KMS-11 (cell line): Measurements from ENCODE around the gene PHF20.

Source experiments
- H2AFZ ChIP-seq: fragments of 200-600 bp; sonication (generic); 2 replicates; pipeline ENCODE4 v1.6.1; 2016; ENCODE audit warnings: antibody characterized with exemption, mixed run types, low read depth
- H3K27ac ChIP-seq: fragments of 200-600 bp; sonication (generic); 2 replicates; pipeline ENCODE4 v1.6.1; 2016; ENCODE audit warnings: mild to moderate bottlenecking, mixed run types
- H3K27me3 ChIP-seq: fragments of 200-600 bp; sonication (generic); 2 replicates; pipeline ENCODE4 v1.6.1; 2017; ENCODE audit warnings: mild to moderate bottlenecking, low read depth, mixed run types, moderate library complexity; ENCODE audit not compliant: insufficient read depth
- H3K36me3 ChIP-seq: fragments of 200-600 bp; sonication (generic); 2 replicates; pipeline ENCODE4 v1.6.1; 2017; ENCODE audit warnings: mild to moderate bottlenecking, mixed run types; ENCODE audit not compliant: insufficient read depth
- H3K4me1 ChIP-seq: fragments of 200-600 bp; sonication (generic); 2 replicates; pipeline ENCODE4 v1.6.1; 2016; ENCODE audit warnings: mild to moderate bottlenecking, low read depth, mixed run types; ENCODE audit not compliant: poor library complexity, severe bottlenecking
- H3K4me2 ChIP-seq: fragments of 200-600 bp; sonication (generic); 2 replicates; pipeline ENCODE4 v1.7.0; 2016; ENCODE audit warnings: mild to moderate bottlenecking, mixed run types
- H3K4me3 ChIP-seq: fragments of 200-600 bp; sonication (generic); IDR thresholded peaks from 2 replicates; pipeline ENCODE4 v1.6.1; 2017; ENCODE audit warnings: low read depth, low read length, mixed read lengths; ENCODE audit not compliant: insufficient read depth
- H3K79me2 ChIP-seq: fragments of 200-600 bp; sonication (generic); 2 replicates; pipeline ENCODE4 v1.6.1; 2016; ENCODE audit warnings: low read depth, mixed run types; ENCODE audit not compliant: insufficient read depth
- H3K9ac ChIP-seq: fragments of 200-600 bp; sonication (generic); 2 replicates; pipeline ENCODE4 v1.6.1; 2016; ENCODE audit warnings: mild to moderate bottlenecking, mixed run types
- H4K20me1 ChIP-seq: fragments of 200-600 bp; sonication (generic); 2 replicates; pipeline ENCODE4 v1.6.1; 2016; ENCODE audit warnings: mild to moderate bottlenecking, mixed run types; ENCODE audit not compliant: insufficient read depth
- CTCF ChIP-seq: fragments of 200-600 bp; sonication (generic); conservative IDR thresholded peaks from 2 replicates; pipeline ENCODE4 v1.6.1; 2017; ENCODE audit warnings: low read depth, mild to moderate bottlenecking, antibody characterized with exemption, low read length, moderate library complexity, mixed read lengths

The PHF20 gene

GRCh38 chr20:35828916-35829315 lies 57.1 kb downstream of the PHF20 start:
- Histone ChIP-seq H3K79me2 (no peaks in the 10 kb centered on the region), H4K20me1 (no peaks in the 10 kb centered on the region), H3K4me3 (no peak overlapping the region), H3K4me1 (no peaks in the 10 kb centered on the region), H3K27ac (no peak overlapping the region), H3K9ac (no peak overlapping the region), H3K36me3 (no peaks in the 10 kb centered on the region), H3K4me2 (no peak overlapping the region), H2AFZ (no peak overlapping the region), H3K27me3 (no peaks in the 10 kb centered on the region)
- no peak for TF ChIP-seq CTCF

GRCh38 chr20:35830264-35830663 lies 58.4 kb downstream of the PHF20 start:
- Histone ChIP-seq H3K4me2 (no peak overlapping the region), H3K79me2 (no peaks in the 10 kb centered on the region), H2AFZ (no peak overlapping the region), H3K9ac (no peak overlapping the region), H3K36me3 (no peaks in the 10 kb centered on the region), H3K27ac (no peak overlapping the region), H4K20me1 (no peaks in the 10 kb centered on the region), H3K4me1 (no peaks in the 10 kb centered on the region), H3K4me3 (no peak overlapping the region), H3K27me3 (no peaks in the 10 kb centered on the region)
- no peak for TF ChIP-seq CTCF

- no peaks in the 10 kb centered on the region for H3K36me3 ChIP-seq
- H3K27ac ChIP-seq, result no peak overlapping the region
- H2AFZ ChIP-seq, result no peak overlapping the region
- no peaks in the 10 kb centered on the region for H3K27me3 ChIP-seq
- H4K20me1 ChIP-seq, result no peaks in the 10 kb centered on the region
- TF ChIP-seq CTCF, result no peak
- no peak overlapping the region for H3K9ac ChIP-seq
- H3K4me1 ChIP-seq, result no peaks in the 10 kb centered on the region
- H3K79me2 ChIP-seq, result no peaks in the 10 kb centered on the region
- no peak overlapping the region for H3K4me3 ChIP-seq
- H3K4me2 ChIP-seq, result no peak overlapping the region
Measured at GRCh38 chr20:35831029-35831428, 59.2 kb downstream of the PHF20 start.

GRCh38 chr20:35831971-35832370 lies 60.2 kb downstream of the PHF20 start:
- TF ChIP-seq CTCF, result no peak
- H3K27me3 ChIP-seq, result no peaks in the 10 kb centered on the region
- H3K9ac ChIP-seq, result no peak overlapping the region
- no peak overlapping the region for H2AFZ ChIP-seq
- H3K36me3 ChIP-seq, result no peaks in the 10 kb centered on the region
- no peaks in the 10 kb centered on the region for H4K20me1 ChIP-seq
- no peak overlapping the region for H3K4me3 ChIP-seq
- no peak overlapping the region for H3K4me2 ChIP-seq
- H3K27ac ChIP-seq, result no peak overlapping the region
- H3K4me1 ChIP-seq, result no peaks in the 10 kb centered on the region
- H3K79me2 ChIP-seq, result no peaks in the 10 kb centered on the region

GRCh38 chr20:35833241-35833640 lies 61.4 kb downstream of the PHF20 start:
- Histone ChIP-seq H3K27ac (no peak overlapping the region), H3K27me3 (no peaks in the 10 kb centered on the region), H4K20me1 (no peaks in the 10 kb centered on the region), H3K36me3 (no peaks in the 10 kb centered on the region), H3K4me1 (no peaks in the 10 kb centered on the region), H3K9ac (no peak overlapping the region), H3K4me3 (no peak overlapping the region), H3K79me2 (no peaks in the 10 kb centered on the region), H3K4me2 (no peak overlapping the region), H2AFZ (no peak overlapping the region)
- no peak for TF ChIP-seq CTCF
